ENCODE measurements around the gene MEGF11. TPM values are rescaled to one million over a fixed set of nuclear protein-coding genes. Genes with fewer than 3 reads are reported as not detected.
A peak's percentile ranks its signal among the peaks of the same experiment; 100 is the strongest.

MEGF11 gene
- total and polyA plus RNA-seq, 8 donors, result 0.05 to 0.92 (median 0.14) TPM; not detected in 4

DNA sequence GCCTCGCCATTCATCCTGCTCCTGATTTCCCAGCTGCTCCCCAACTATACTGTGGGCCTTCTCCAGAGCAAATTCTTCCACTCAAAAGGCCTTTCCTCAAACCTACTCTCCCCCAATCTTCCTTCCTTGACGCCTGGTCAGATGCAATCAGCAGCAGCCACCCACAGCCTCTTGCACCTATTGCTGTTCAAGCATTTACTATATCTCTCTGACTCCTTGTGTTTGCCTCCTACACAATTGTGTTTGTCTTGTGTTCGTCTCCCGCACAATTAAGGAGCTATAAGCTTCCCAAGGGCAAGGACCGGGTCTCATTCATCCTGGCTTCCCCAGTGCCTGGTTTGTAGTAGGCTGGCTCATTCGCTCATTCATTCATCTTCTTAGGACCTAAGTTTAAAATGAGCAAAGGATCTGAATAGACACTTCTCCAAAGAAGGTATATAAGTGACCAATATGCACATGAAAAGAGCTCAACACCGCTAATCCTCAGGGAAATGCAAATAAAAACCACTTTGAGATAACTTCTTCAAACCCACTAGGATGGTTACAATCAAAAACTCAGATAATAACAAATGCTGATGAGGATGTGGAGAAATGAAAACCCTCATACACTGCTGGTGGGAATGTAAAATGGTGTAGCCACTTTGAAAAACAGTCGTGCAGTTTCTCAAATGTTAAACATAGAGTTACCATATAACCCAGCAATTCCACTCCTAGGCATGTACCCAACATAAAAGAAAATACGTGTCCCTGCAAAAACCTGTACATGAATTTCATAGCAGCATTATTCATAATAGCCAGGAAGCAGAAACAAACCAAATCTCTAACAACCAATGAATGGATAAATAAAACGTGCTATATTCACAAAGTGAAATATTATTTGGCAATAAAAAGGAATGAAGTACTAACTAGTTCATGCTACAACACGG is 31.0 kb downstream of the MEGF11 start:
- Histone ChIP-seq H3K27me3 (no peaks in the 10 kb centered on the region), H3K27ac (no peak overlapping the region), H3K36me3 (no peaks in the 10 kb centered on the region), H3K9me3 (no peaks in the 10 kb centered on the region), H3K4me1 (no peaks in the 10 kb centered on the region), H3K4me3 (no peak overlapping the region)
- DNase-seq, result no peak
- TF ChIP-seq POLR2AphosphoS5 (IDR thresholded peaks at IDR 0.05), result no peak
- TF ChIP-seq, protein P1, sequence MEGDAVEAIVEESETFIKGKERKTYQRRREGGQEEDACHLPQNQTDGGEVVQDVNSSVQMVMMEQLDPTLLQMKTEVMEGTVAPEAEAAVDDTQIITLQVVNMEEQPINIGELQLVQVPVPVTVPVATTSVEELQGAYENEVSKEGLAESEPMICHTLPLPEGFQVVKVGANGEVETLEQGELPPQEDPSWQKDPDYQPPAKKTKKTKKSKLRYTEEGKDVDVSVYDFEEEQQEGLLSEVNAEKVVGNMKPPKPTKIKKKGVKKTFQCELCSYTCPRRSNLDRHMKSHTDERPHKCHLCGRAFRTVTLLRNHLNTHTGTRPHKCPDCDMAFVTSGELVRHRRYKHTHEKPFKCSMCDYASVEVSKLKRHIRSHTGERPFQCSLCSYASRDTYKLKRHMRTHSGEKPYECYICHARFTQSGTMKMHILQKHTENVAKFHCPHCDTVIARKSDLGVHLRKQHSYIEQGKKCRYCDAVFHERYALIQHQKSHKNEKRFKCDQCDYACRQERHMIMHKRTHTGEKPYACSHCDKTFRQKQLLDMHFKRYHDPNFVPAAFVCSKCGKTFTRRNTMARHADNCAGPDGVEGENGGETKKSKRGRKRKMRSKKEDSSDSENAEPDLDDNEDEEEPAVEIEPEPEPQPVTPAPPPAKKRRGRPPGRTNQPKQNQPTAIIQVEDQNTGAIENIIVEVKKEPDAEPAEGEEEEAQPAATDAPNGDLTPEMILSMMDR (IDR thresholded peaks at IDR 0.05), result no peak
- no peak for TF ChIP-seq POLR2A (IDR thresholded peaks at IDR 0.05)
- no peak for TF ChIP-seq EP300 (IDR thresholded peaks at IDR 0.05)
- 65 to 79% (median 69%) methylated on average over 11 of the region's 11 CpGs for WGBS, 5 donors
- intact Hi-C loops (cut with DNase I; ENCODE audit: low total_unique reads), result no loop called here

GRCh38 chr15:66221126-66221525 is 32.4 kb downstream of the MEGF11 start:
- Histone ChIP-seq H3K4me3 (no peak overlapping the region), H3K27me3 (no peaks in the 10 kb centered on the region), H3K9me3 (no peaks in the 10 kb centered on the region), H3K27ac (no peak overlapping the region), H3K4me1 (no peaks in the 10 kb centered on the region), H3K36me3 (no peaks in the 10 kb centered on the region)
- WGBS, 5 donors, result 38 to 48% (median 46%) methylated on average over 9 of the region's 9 CpGs
- intact Hi-C loops (cut with DNase I; ENCODE audit: low total_unique reads), result no loop called here
- DNase-seq, result peak in 1 of 2 donors; percentile 38
- no peak for TF ChIP-seq POLR2A (IDR thresholded peaks at IDR 0.05)
- no peak for TF ChIP-seq EP300 (IDR thresholded peaks at IDR 0.05)
- TF ChIP-seq, protein P1 (IDR thresholded peaks at IDR 0.05), result no peak
- no peak for TF ChIP-seq POLR2AphosphoS5 (IDR thresholded peaks at IDR 0.05)

- intact Hi-C loops (cut with DNase I; ENCODE audit: low total_unique reads), result no loop called here
- Histone ChIP-seq H3K36me3 (no peaks in the 10 kb centered on the region), H3K4me1 (no peaks in the 10 kb centered on the region), H3K27me3 (no peaks in the 10 kb centered on the region), H3K4me3 (no peak overlapping the region), H3K9me3 (no peaks in the 10 kb centered on the region), H3K27ac (no peak overlapping the region)
- DNase-seq, result no peak
- 85 to 96% (median 89%) methylated on average over 6 of the region's 6 CpGs for WGBS, 5 donors
- TF ChIP-seq EP300 (IDR thresholded peaks at IDR 0.05) (no peak), POLR2AphosphoS5 (IDR thresholded peaks at IDR 0.05) (no peak), POLR2A (IDR thresholded peaks at IDR 0.05) (no peak)
- TF ChIP-seq, protein P1 (IDR thresholded peaks at IDR 0.05), result no peak
Observed at GRCh38 chr15:66220601-66221000, 32.9 kb downstream of the MEGF11 start.

- Histone ChIP-seq H3K4me1 (no peaks in the 10 kb centered on the region), H3K27me3 (no peaks in the 10 kb centered on the region), H3K9me3 (no peaks in the 10 kb centered on the region), H3K27ac (no peak overlapping the region), H3K36me3 (no peaks in the 10 kb centered on the region), H3K4me3 (no peak overlapping the region)
- intact Hi-C loops (cut with DNase I; ENCODE audit: low total_unique reads), result no loop called here
- no peak for TF ChIP-seq EP300 (IDR thresholded peaks at IDR 0.05)
- TF ChIP-seq POLR2A (IDR thresholded peaks at IDR 0.05), result no peak
- TF ChIP-seq POLR2AphosphoS5 (IDR thresholded peaks at IDR 0.05), result no peak
- TF ChIP-seq, protein P1 (IDR thresholded peaks at IDR 0.05), result no peak
- no peak for DNase-seq
- 40 to 58% (median 49%) methylated on average over 2 of the region's 2 CpGs for WGBS, 5 donors
Observed at GRCh38 chr15:66219339-66219738, 34.2 kb downstream of the MEGF11 start.
